ENCODE measurements around the gene SMIM17.

Gene SMIM17

GRCh38 chr19:56660381-56661107, 17.6 kb downstream of the SMIM17 start:
- H3K27me3 ChIP-seq (ENCODE audit: insufficient read depth, low read depth, severe bottlenecking): no peaks in the 10 kb centered on the region
- no peak overlapping the region for H3K4me3 ChIP-seq (ENCODE audit: low read depth, low read length)
- peaks cover 21% of the 10 kb centered on the region for H3K36me3 ChIP-seq
- DNase-seq: no peak
- H3K9me3 ChIP-seq (ENCODE audit: severe bottlenecking): no peaks in the 10 kb centered on the region
- TF ChIP-seq CTCF (IDR thresholded peaks at IDR 0.05; ENCODE audit: low read depth, low read length): peak; percentile 47
- no peak overlapping the region for H3K27ac ChIP-seq

GRCh38 chr19:56661248-56661647, 18.3 kb downstream of the SMIM17 start:
- Histone ChIP-seq H3K4me3 (ENCODE audit: low read depth, low read length) (no peak overlapping the region), H3K9me3 (ENCODE audit: severe bottlenecking) (no peaks in the 10 kb centered on the region), H3K27ac (no peak overlapping the region), H3K36me3 (peaks cover 21% of the 10 kb centered on the region), H3K27me3 (ENCODE audit: insufficient read depth, low read depth, severe bottlenecking) (no peaks in the 10 kb centered on the region)
- no peak for TF ChIP-seq CTCF (IDR thresholded peaks at IDR 0.05; ENCODE audit: low read depth, low read length)
- DNase-seq: no peak

GRCh38 chr19:56663931-56664500, 21.1 kb downstream of the SMIM17 start:
- H3K36me3 ChIP-seq: peaks cover 21% of the 10 kb centered on the region
- H3K4me3 ChIP-seq (ENCODE audit: low read depth, low read length): no peak overlapping the region
- no peaks in the 10 kb centered on the region for H3K27me3 ChIP-seq (ENCODE audit: insufficient read depth, low read depth, severe bottlenecking)
- DNase-seq: no peak
- no peak overlapping the region for H3K27ac ChIP-seq
- no peak for TF ChIP-seq CTCF (IDR thresholded peaks at IDR 0.05; ENCODE audit: low read depth, low read length)
- H3K9me3 ChIP-seq (ENCODE audit: severe bottlenecking): no peaks in the 10 kb centered on the region

GRCh38 chr19:56664511-56664910, 21.6 kb downstream of the SMIM17 start:
- no peak for TF ChIP-seq CTCF (IDR thresholded peaks at IDR 0.05; ENCODE audit: low read depth, low read length)
- Histone ChIP-seq H3K4me3 (ENCODE audit: low read depth, low read length) (no peak overlapping the region), H3K9me3 (ENCODE audit: severe bottlenecking) (no peaks in the 10 kb centered on the region), H3K36me3 (peaks cover 21% of the 10 kb centered on the region), H3K27me3 (ENCODE audit: insufficient read depth, low read depth, severe bottlenecking) (no peaks in the 10 kb centered on the region), H3K27ac (no peak overlapping the region)
- DNase-seq: no peak

- no peak for DNase-seq
- no peak for TF ChIP-seq CTCF (IDR thresholded peaks at IDR 0.05; ENCODE audit: low read depth, low read length)
- Histone ChIP-seq H3K9me3 (ENCODE audit: severe bottlenecking) (no peaks in the 10 kb centered on the region), H3K27ac (no peak overlapping the region; the same call in 1 of the 2 replicates), H3K4me3 (ENCODE audit: low read depth, low read length) (no peak overlapping the region), H3K36me3 (peaks cover 16% of the 10 kb centered on the region), H3K27me3 (ENCODE audit: insufficient read depth, low read depth, severe bottlenecking) (no peaks in the 10 kb centered on the region)
Measured at GRCh38 chr19:56667311-56667870, 24.4 kb downstream of the SMIM17 start.
